ENCODE measurements around the gene ZSWIM3. TPM values are rescaled to one million over a fixed set of nuclear protein-coding genes. Genes with fewer than 3 reads are reported as not detected.

ZSWIM3 gene
- total and polyA plus RNA-seq, 4 donors = 0.56 to 4.2 (median 2.3) TPM

DNA sequence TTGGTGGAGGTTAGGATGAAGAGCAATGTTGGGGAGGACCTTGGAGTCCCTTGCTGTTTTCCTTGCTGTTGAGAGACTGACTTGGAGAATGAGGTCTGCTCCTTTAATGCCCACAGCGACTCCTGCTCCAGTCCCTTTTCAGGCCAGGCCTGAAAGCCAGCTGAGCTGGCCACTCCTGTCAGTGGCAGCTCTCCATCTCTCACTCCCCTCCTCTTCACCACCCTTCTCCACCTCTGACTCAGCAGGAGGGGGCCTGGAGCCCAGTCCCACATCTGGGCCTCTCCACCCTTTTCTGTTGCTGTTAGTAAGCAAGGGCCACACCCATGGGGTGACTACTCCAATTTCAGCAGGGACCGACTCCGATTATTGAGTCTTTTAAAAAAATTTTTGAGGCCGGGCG, 21.6 kb upstream of the ZSWIM3 start:
- DNase-seq (ENCODE audit: low spot score) = no peak
- WGBS = 97% methylated on average over 5 of the region's 5 CpGs
- no peak overlapping the region for H3K27ac ChIP-seq (ENCODE audit: low read depth in 1 of 2, low read length in 2 of 2)
- no peak overlapping the region for H3K9ac ChIP-seq (ENCODE audit: low read depth in 1 of 2, low read length in 2 of 2)
- H3K4me1 ChIP-seq (ENCODE audit: control insufficient read depth in 4 of 4, insufficient read depth in 4 of 4, low read length in 3 of 4) = peaks cover 4 to 14% (median 9%) of the 10 kb centered on the region in 4 donors
- peaks cover 0 to 5% (median under 1%) of the 10 kb centered on the region in 4 donors for H3K36me3 ChIP-seq (ENCODE audit: control insufficient read depth in 4 of 4, insufficient read depth in 3 of 4, low read depth in 1 of 4, low read length in 3 of 4)
- no peaks in the 10 kb centered on the region for H3K9me3 ChIP-seq (ENCODE audit: control insufficient read depth in 4 of 4, low read length in 3 of 4)
- H3K4me3 ChIP-seq (ENCODE audit: low read depth in 1 of 3, low read length in 3 of 3) = no peak overlapping the region
- no peaks in the 10 kb centered on the region for H3K27me3 ChIP-seq (ENCODE audit: control insufficient read depth in 4 of 4, insufficient read depth in 4 of 4, low read length in 3 of 4)
- TF ChIP-seq, protein P1, sequence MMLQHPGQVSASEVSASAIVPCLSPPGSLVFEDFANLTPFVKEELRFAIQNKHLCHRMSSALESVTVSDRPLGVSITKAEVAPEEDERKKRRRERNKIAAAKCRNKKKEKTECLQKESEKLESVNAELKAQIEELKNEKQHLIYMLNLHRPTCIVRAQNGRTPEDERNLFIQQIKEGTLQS (IDR thresholded peaks at IDR 0.05) = no peak
- no peak for TF ChIP-seq HNF4G (IDR thresholded peaks at IDR 0.05)
- TF ChIP-seq SP1 (IDR thresholded peaks at IDR 0.05) = no peak
- TF ChIP-seq, protein P2, sequence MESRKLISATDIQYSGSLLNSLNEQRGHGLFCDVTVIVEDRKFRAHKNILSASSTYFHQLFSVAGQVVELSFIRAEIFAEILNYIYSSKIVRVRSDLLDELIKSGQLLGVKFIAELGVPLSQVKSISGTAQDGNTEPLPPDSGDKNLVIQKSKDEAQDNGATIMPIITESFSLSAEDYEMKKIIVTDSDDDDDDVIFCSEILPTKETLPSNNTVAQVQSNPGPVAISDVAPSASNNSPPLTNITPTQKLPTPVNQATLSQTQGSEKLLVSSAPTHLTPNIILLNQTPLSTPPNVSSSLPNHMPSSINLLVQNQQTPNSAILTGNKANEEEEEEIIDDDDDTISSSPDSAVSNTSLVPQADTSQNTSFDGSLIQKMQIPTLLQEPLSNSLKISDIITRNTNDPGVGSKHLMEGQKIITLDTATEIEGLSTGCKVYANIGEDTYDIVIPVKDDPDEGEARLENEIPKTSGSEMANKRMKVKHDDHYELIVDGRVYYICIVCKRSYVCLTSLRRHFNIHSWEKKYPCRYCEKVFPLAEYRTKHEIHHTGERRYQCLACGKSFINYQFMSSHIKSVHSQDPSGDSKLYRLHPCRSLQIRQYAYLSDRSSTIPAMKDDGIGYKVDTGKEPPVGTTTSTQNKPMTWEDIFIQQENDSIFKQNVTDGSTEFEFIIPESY (IDR thresholded peaks at IDR 0.05) = no peak
- no peak for TF ChIP-seq HNF4A (conservative IDR thresholded peaks at IDR 0.05)
- no peak for TF ChIP-seq FOXA1 (IDR thresholded peaks at IDR 0.05)
- no peak for TF ChIP-seq JUND (IDR thresholded peaks at IDR 0.05)
- TF ChIP-seq, protein P3, sequence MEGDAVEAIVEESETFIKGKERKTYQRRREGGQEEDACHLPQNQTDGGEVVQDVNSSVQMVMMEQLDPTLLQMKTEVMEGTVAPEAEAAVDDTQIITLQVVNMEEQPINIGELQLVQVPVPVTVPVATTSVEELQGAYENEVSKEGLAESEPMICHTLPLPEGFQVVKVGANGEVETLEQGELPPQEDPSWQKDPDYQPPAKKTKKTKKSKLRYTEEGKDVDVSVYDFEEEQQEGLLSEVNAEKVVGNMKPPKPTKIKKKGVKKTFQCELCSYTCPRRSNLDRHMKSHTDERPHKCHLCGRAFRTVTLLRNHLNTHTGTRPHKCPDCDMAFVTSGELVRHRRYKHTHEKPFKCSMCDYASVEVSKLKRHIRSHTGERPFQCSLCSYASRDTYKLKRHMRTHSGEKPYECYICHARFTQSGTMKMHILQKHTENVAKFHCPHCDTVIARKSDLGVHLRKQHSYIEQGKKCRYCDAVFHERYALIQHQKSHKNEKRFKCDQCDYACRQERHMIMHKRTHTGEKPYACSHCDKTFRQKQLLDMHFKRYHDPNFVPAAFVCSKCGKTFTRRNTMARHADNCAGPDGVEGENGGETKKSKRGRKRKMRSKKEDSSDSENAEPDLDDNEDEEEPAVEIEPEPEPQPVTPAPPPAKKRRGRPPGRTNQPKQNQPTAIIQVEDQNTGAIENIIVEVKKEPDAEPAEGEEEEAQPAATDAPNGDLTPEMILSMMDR (IDR thresholded peaks at IDR 0.05; ENCODE audit: low read depth, low read length, missing input control) = no peak
- TF ChIP-seq YY1 (IDR thresholded peaks at IDR 0.05) = no peak
- no peak for TF ChIP-seq NR2F2 (IDR thresholded peaks at IDR 0.05)
- no peak for TF ChIP-seq EGR1 (IDR thresholded peaks at IDR 0.05; ENCODE audit: low read depth in 2 of 2)
- TF ChIP-seq RXRA (IDR thresholded peaks at IDR 0.05) = no peak
- no peak for TF ChIP-seq FOXA2 (IDR thresholded peaks at IDR 0.05)

DNA sequence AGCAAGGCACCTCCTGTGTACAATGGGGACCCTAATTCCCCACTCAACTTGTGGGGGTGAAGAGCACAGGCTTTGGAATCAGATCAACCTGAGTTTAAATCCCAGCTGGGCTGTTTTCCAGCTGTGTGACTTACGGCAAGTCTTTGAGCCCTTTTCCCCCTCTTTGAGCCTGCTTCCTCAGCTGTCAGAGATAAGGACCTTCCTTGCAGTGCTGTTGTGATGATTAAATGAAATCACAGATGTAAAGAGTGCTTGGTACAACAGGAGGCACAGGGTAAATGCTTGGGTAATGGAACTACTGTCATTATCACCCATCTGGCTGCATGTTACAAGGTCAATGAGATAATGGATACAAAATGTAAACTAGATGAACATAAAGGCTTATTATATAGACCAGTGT, 20.6 kb upstream of the ZSWIM3 start:
- no peak overlapping the region for H3K27ac ChIP-seq (ENCODE audit: low read depth in 1 of 2, low read length in 2 of 2)
- peaks cover 4 to 14% (median 9%) of the 10 kb centered on the region in 4 donors for H3K4me1 ChIP-seq (ENCODE audit: control insufficient read depth in 4 of 4, insufficient read depth in 4 of 4, low read length in 3 of 4)
- peaks cover 0 to 9% (median 3%) of the 10 kb centered on the region in 4 donors for H3K36me3 ChIP-seq (ENCODE audit: control insufficient read depth in 4 of 4, insufficient read depth in 3 of 4, low read depth in 1 of 4, low read length in 3 of 4)
- WGBS = 76% methylated on average over 1 of the region's 1 CpG
- no peak for DNase-seq (ENCODE audit: low spot score)
- H3K27me3 ChIP-seq (ENCODE audit: control insufficient read depth in 4 of 4, insufficient read depth in 4 of 4, low read length in 3 of 4) = no peaks in the 10 kb centered on the region
- no peaks in the 10 kb centered on the region for H3K9me3 ChIP-seq (ENCODE audit: control insufficient read depth in 4 of 4, low read length in 3 of 4)
- no peak overlapping the region for H3K4me3 ChIP-seq (ENCODE audit: low read depth in 1 of 3, low read length in 3 of 3)
- no peak overlapping the region for H3K9ac ChIP-seq (ENCODE audit: low read depth in 1 of 2, low read length in 2 of 2)
- TF ChIP-seq YY1 (IDR thresholded peaks at IDR 0.05) (no peak), RXRA (IDR thresholded peaks at IDR 0.05) (no peak), HNF4A (conservative IDR thresholded peaks at IDR 0.05) (no peak), FOXA2 (IDR thresholded peaks at IDR 0.05) (no peak), GABPA (IDR thresholded peaks at IDR 0.05 in 1 of 2, conservative IDR thresholded peaks at IDR 0.05 in 1 of 2) (no peak), FOXA1 (IDR thresholded peaks at IDR 0.05) (no peak), SP1 (IDR thresholded peaks at IDR 0.05) (no peak), TAF1 (conservative IDR thresholded peaks at IDR 0.05) (no peak), NR2F2 (IDR thresholded peaks at IDR 0.05) (no peak), EGR1 (IDR thresholded peaks at IDR 0.05; ENCODE audit: low read depth in 2 of 2) (no peak), JUND (IDR thresholded peaks at IDR 0.05) (no peak), HNF4G (IDR thresholded peaks at IDR 0.05) (no peak), RAD21 (IDR thresholded peaks at IDR 0.05) (no peak)
- TF ChIP-seq, protein P2 (IDR thresholded peaks at IDR 0.05) = no peak
- TF ChIP-seq, protein P1 (IDR thresholded peaks at IDR 0.05) = no peak
- TF ChIP-seq, protein P4, sequence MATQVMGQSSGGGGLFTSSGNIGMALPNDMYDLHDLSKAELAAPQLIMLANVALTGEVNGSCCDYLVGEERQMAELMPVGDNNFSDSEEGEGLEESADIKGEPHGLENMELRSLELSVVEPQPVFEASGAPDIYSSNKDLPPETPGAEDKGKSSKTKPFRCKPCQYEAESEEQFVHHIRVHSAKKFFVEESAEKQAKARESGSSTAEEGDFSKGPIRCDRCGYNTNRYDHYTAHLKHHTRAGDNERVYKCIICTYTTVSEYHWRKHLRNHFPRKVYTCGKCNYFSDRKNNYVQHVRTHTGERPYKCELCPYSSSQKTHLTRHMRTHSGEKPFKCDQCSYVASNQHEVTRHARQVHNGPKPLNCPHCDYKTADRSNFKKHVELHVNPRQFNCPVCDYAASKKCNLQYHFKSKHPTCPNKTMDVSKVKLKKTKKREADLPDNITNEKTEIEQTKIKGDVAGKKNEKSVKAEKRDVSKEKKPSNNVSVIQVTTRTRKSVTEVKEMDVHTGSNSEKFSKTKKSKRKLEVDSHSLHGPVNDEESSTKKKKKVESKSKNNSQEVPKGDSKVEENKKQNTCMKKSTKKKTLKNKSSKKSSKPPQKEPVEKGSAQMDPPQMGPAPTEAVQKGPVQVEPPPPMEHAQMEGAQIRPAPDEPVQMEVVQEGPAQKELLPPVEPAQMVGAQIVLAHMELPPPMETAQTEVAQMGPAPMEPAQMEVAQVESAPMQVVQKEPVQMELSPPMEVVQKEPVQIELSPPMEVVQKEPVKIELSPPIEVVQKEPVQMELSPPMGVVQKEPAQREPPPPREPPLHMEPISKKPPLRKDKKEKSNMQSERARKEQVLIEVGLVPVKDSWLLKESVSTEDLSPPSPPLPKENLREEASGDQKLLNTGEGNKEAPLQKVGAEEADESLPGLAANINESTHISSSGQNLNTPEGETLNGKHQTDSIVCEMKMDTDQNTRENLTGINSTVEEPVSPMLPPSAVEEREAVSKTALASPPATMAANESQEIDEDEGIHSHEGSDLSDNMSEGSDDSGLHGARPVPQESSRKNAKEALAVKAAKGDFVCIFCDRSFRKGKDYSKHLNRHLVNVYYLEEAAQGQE (IDR thresholded peaks at IDR 0.05) = no peak
- TF ChIP-seq, protein P3 (IDR thresholded peaks at IDR 0.05; ENCODE audit: low read depth, low read length, missing input control) = no peak
- TF ChIP-seq, protein P5, sequence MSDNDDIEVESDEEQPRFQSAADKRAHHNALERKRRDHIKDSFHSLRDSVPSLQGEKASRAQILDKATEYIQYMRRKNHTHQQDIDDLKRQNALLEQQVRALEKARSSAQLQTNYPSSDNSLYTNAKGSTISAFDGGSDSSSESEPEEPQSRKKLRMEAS (IDR thresholded peaks at IDR 0.05) = no peak

Data from liver (tissue), 9 donors.